COLO829 (cell line): ENCODE results near the gene RNF130.

Experiments
- DNase-seq: peaks from one replicate; pipeline ENCODE4 v3.0.0; 2012; ENCODE audit warnings: low spot score

RNF130 gene

DNA sequence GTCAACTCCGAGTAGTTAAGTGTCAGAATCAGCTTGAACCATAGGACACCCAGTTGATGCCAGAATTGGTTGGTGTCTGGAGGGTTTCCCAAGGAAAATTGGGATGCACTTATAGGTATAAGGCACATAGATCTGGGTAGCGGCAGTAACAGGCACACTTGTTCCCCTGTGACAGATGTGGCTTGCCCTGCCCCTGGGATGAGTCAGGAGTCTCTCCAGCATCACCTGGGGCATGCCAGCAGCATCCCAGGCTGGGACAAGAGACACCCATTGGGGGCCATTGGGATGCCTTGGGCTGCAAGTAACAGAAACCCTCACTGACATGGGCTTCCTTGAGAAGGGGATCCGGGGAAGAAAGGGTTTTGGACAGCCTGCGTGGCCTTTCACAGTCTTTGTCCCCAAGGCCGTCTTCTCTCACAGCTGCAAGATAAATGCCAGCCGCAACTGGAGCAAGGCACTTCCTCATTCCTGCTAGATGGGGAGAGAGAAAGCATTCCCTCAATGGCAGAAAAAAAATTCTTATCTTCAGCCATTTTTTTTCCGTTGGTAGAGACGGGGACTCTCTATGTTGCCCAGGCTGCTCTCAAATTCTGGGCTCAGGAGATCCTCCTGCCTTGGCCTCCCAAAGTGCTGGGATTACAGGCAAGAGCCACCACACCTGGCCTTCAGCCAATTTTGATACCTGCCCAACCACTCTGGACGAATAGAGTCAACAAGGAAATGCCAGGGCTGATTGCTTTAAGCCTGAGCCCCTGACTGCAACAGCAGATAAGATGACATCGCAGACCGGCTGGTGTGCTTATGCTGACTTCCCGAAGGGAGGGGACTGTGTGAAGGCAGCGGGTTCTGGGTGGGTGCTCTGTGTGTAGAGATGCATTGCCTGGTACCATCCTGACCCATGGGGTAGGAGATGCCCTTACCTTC, 13.3 kb upstream of the RNF130 start:
- DNase-seq: no peak

GRCh38 chr5:180083529-180084060, 12.0 kb upstream of the RNF130 start:
- no peak for DNase-seq

DNA sequence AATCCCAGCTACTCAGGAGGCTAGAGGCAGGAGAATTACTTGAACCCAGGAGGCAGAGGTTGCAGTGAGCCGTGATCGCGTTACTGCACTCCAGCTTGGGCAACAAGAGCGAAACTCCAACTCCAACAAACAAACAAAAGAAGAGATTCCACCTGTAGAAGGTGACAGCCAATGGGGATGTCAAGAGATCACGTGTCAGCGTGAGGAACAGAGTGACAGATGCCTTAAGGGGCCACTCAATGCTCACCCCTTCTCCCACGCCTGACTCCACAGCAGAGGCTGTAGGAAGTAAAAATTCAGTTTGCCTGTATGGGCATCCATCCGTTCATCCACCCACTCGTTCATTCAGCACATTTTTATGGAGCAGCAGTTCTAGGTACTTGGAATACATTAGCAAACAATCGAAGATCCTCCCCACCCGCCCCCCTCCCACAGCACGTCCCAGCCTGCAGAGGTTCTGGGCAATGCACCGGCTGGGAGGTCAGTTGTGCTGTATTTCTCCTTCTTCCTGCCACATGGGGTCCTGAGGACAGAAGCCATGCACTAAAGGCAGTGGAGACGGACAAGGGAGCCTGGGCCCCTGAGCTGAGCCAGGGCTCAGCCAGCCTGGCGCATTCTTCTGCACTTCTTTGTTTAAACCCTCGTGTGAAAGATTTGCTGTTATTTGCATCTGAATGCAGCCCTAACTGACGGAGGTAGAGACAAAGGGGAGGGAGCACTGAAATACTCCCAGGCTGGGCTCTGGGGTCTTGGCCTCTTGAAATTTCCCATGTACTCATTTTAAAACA, 11.3 kb upstream of the RNF130 start:
- no peak for DNase-seq

GRCh38 chr5:180081481-180081880, 9.9 kb upstream of the RNF130 start:
- DNase-seq: no peak

DNA sequence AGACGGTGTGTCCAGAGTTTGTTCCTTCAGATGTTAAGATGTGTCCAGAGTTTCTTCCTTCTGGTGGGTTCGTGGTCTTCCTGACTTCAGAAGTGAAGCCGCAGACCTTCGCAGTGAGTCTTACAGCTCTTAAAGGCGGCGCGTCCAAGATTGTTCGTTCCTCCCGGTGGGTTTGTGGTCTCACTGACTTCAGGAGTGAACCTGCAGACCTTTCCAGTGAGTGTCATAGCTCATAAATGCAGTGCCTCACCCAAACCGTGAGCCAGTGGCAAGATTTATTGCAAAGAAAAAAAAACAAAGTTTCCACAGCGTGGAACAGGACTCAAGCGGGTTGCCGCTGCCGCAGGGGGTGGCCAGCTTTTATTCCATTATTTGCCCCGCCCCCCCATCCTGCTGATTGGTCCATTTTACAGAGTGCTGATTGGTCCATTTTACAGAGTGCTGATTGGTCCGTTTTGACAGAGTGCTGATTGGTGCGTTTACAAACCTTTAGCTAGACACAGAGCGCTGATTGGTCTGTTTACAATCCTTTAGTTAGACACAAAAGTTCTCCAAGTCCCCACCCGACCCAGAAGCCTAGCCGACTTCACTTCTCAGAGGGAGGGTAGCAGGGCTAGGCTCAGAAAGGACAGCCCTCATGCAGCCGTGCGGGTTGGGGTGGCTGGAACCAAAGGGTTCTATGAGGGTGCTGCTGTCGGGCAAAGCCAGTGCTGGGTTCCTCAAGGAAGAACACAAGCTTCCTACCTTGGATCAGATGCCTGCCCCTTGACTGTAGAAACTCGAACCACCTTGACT, 9.1 kb upstream of the RNF130 start:
- no peak for DNase-seq

- DNase-seq: no peak
These were observed 8.3 kb upstream of the RNF130 start for GRCh38 chr5:180079702-180080466.

GRCh38 chr5:180078348-180078747, 6.8 kb upstream of the RNF130 start:
- no peak for DNase-seq

DNA sequence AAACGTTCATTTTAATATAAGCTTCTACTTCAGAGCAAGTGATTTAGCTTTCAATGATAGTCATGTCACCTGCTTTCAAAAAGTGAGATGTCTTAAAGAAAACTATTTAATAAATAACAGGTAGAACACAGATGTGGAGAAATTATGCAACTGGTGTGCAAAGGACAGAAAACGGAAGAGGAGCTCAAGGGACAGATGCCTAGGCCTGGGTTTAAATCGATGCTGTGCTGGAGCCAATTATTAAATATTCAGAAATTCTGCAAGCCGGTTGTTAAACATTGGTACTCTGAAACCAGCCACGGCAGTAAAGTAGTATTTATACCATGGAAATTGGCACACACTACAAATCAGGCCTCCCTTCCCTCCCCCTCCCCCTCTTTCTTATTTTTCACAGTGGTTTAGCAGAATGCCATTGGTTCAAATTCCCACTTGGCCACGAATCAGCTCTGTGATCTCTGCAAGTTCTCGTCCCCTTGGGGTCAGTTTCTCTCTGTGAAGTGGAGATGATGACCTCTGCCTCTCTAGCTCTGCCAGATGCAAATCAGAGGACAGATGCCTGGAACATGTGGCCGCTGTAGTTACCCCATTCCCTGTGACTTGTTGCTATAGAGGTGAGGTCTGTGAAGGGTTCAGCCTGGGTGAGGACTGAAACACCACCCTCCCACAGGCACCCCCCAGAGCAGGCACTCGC, 6.2 kb upstream of the RNF130 start:
- no peak for DNase-seq

GRCh38 chr5:180075703-180076102, 4.1 kb upstream of the RNF130 start:
- DNase-seq: no peak

GRCh38 chr5:180074462-180074861, 2.9 kb upstream of the RNF130 start:
- no peak for DNase-seq

- no peak for DNase-seq
These were observed 997 bp upstream of the RNF130 start for GRCh38 chr5:180072556-180072955.

GRCh38 chr5:180072256-180072548, 643 bp upstream of the RNF130 start:
- DNase-seq: no peak

DNA sequence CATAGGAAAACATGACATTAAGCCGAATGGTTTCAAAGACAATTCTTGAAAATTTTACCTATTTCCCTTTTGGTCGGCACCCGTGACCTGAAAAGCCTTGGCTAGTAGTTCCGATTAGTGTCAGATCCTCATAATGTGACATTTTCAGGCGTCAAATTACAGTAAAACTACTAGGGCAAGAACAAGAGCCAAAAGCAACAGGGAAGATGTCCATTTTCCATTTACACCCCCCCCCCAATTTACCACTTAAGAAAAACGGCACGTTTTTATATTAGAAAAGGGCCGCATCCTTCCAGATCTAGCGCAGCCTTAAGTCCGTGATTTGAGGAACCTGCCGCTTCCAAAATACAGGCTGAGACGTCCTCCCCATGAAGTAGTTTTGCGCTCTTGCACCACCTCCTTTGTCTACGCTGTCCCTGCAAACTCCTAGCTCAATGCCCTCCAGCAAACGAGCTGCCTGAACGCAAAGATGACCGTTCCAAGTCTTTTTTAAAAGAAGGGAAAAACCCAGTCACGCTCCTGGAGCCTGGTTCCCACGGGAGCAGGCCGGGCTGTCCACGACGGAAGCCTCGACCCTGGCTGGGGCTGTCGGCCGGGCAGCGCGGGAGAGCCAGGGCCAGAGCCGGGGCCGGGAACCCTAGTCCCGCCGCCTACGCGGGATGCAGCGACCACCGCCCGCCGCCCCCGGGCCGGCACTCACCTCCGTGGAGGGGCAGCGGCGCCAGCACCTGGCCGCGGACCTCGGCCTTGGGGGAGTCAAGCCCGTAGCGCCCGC, 616 bp downstream of the RNF130 start:
- no peak for DNase-seq

DNA sequence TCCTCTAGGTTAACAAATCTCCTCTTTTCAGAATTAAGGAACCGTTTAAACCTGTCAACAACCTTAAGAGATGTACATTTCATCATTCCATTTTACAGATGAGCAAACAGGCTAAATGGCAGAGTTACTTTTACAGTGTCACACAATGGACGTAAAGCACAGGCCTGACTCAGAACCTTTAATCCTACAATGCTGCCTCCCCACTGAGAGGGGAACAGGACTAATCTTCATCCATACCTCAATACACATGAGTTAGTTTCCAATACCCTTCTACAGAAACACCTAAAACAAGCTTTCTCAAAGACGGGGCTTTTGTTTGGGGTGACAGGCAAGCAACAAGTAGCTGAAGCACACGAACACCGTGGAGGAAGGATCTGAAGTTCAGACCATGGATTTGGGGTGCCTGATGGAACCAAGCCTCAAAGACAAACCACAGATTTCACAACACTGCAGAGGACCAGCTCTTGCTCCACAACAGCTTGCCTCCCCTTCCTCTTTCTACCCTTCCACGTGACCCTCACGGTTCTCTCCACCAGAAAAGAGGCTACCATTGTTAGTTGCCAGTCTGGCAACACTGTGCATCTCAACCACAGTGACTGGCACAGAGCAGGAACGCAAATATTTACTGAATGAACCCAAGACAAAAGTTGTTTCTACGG, 1.8 kb downstream of the RNF130 start:
- no peak for DNase-seq

GRCh38 chr5:180068519-180069090, 3.0 kb downstream of the RNF130 start:
- DNase-seq: no peak

GRCh38 chr5:180067986-180068385, 3.6 kb downstream of the RNF130 start:
- no peak for DNase-seq

DNA sequence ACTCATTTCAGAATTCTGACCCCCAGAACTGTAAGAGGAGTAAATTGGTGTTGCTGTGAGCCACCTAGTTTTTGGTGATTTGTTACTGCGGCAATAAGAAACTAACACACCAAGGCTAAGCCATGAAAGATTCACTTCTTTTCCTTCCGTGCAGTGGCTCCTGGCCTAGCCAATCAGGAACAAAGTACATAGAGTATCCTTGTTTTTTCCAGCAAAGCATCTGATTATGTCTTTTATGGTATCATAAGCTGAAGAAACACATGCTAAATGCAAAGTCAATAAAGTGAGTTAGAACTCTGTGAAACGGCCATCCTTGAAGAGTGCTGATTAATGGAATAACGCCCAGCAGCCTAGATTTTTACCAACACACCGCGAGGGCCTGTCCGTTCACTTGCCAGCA, 11.4 kb downstream of the RNF130 start:
- no peak for DNase-seq

GRCh38 chr5:180059326-180059725, 12.2 kb downstream of the RNF130 start:
- no peak for DNase-seq

- no peak for DNase-seq
These were observed 15.4 kb downstream of the RNF130 start for GRCh38 chr5:180056153-180056552.
